ENCODE data around the gene HOXC13. TPM values are rescaled to one million over a fixed set of nuclear protein-coding genes. Genes with fewer than 3 reads are reported as not detected.
A peak's percentile ranks its signal among the peaks of the same experiment; 100 is the strongest.

Gene HOXC13
- total RNA-seq, 2 donors from 2014 or later, result not detected

DNA sequence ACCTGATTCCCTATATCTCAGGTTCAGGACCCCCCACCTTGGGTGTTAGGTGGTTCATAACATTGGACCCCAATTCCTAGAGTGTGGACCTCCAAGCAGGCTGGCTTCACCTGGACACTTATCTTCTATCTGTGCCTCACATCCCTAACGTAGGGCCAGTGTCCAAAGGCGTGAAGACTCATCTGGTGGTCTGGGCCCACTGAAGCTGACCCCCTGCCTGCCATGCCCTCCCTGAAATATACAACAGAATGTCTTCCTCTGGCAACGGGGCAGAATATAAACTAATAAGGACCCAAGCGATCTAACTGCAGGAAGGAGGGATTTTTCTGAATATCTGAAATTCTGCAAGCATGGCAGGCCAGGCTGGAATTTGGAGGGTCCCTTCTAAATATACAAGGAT, 5.6 kb downstream of the HOXC13 start:
- Mint-ChIP-seq H3K9me3 (peaks cover 3% of the 10 kb centered on the region), H3K4me1 (no peaks in the 10 kb centered on the region), H3K36me3 (ENCODE audit: low read depth) (no peaks in the 10 kb centered on the region), H3K27me3 (ENCODE audit: insufficient read depth) (peaks cover 99% of the 10 kb centered on the region), H3K4me3 (no peak overlapping the region), H3K27ac (no peak overlapping the region)
- Histone ChIP-seq H3K27ac (ENCODE audit: low read depth, low read length) (no peak overlapping the region), H3K9ac (ENCODE audit: extremely low read depth, low read length, poor library complexity, severe bottlenecking) (no peak overlapping the region), H3K4me1 (ENCODE audit: control insufficient read depth, insufficient read depth, low read length) (no peaks in the 10 kb centered on the region), H3K27me3 (ENCODE audit: control insufficient read depth, insufficient read depth, low read length, poor library complexity, severe bottlenecking) (peaks cover 100% of the 10 kb centered on the region), H3K4me3 (ENCODE audit: low read length) (no peak overlapping the region), H3K36me3 (ENCODE audit: control insufficient read depth, insufficient read depth, low read length) (no peaks in the 10 kb centered on the region), H3K9me3 (ENCODE audit: control insufficient read depth, low read length) (no peaks in the 10 kb centered on the region)
- TF ChIP-seq, protein P1, sequence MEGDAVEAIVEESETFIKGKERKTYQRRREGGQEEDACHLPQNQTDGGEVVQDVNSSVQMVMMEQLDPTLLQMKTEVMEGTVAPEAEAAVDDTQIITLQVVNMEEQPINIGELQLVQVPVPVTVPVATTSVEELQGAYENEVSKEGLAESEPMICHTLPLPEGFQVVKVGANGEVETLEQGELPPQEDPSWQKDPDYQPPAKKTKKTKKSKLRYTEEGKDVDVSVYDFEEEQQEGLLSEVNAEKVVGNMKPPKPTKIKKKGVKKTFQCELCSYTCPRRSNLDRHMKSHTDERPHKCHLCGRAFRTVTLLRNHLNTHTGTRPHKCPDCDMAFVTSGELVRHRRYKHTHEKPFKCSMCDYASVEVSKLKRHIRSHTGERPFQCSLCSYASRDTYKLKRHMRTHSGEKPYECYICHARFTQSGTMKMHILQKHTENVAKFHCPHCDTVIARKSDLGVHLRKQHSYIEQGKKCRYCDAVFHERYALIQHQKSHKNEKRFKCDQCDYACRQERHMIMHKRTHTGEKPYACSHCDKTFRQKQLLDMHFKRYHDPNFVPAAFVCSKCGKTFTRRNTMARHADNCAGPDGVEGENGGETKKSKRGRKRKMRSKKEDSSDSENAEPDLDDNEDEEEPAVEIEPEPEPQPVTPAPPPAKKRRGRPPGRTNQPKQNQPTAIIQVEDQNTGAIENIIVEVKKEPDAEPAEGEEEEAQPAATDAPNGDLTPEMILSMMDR (conservative IDR thresholded peaks at IDR 0.05), result no peak
- peak; percentile 24 for DNase-seq
- WGBS, 2 experiments (ENCODE audit: insufficient coverage in 1 of 2, insufficient read length in 1 of 2), result 43 to 56% methylated on average over 3 to 4 of the region's 4 CpGs

DNA sequence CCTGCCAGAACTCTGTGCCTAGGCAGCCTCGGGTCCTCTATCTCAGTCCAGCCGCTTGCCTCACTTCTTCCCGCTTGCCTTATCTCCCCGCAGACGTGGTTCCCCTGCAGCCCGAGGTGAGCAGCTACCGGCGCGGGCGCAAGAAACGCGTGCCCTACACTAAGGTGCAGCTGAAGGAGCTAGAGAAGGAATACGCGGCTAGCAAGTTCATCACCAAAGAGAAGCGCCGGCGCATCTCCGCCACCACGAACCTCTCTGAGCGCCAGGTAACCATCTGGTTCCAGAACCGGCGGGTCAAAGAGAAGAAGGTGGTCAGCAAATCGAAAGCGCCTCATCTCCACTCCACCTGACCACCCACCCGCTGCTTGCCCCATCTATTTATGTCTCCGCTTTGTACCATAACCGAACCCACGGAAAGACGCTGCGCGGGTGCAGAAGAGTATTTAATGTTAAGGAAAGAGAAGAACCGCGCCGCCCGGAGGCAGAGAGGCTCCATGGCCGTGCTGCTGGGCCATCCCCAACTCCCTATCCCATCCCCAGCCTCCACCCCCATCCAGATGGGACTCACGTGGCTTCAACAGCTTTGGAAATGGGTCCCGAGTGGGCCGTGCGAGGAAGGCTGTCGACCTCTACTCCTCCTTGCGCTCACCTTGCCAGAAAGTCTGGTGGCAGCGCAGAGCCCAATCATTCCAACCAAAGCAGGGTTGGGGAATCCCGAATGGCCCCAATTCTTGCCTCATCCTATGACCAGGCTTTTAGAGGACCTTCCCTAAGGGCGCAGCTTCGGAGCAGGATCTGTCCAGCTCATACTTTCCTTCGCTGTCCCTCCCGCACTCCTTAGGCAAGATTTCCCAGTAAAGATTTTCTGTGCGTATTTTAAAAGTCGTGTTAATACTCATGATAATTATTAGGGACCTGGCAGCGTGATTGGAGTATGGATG, 6.5 kb downstream of the HOXC13 start:
- DNase-seq, result peak; percentile 72
- no peak overlapping the region for H3K4me3 ChIP-seq (ENCODE audit: low read length)
- Mint-ChIP-seq H3K4me3 (no peak overlapping the region), H3K4me1 (no peaks in the 10 kb centered on the region), H3K27ac (no peak overlapping the region), H3K9me3 (peaks cover 1% of the 10 kb centered on the region), H3K27me3 (ENCODE audit: insufficient read depth) (peaks cover 99% of the 10 kb centered on the region), H3K36me3 (ENCODE audit: low read depth) (no peaks in the 10 kb centered on the region)
- no peaks in the 10 kb centered on the region for H3K36me3 ChIP-seq (ENCODE audit: control insufficient read depth, insufficient read depth, low read length)
- WGBS, 2 experiments (ENCODE audit: insufficient coverage in 1 of 2, insufficient read length in 1 of 2), result 21 to 22% methylated on average over 28 to 51 of the region's 51 CpGs
- H3K27ac ChIP-seq (ENCODE audit: low read depth, low read length), result no peak overlapping the region
- H3K27me3 ChIP-seq (ENCODE audit: control insufficient read depth, insufficient read depth, low read length, poor library complexity, severe bottlenecking), result peaks cover 100% of the 10 kb centered on the region
- H3K4me1 ChIP-seq (ENCODE audit: control insufficient read depth, insufficient read depth, low read length), result no peaks in the 10 kb centered on the region
- no peaks in the 10 kb centered on the region for H3K9me3 ChIP-seq (ENCODE audit: control insufficient read depth, low read length)
- no peak overlapping the region for H3K9ac ChIP-seq (ENCODE audit: extremely low read depth, low read length, poor library complexity, severe bottlenecking)
- TF ChIP-seq, protein P1 (conservative IDR thresholded peaks at IDR 0.05), result peak; percentile 39

DNA sequence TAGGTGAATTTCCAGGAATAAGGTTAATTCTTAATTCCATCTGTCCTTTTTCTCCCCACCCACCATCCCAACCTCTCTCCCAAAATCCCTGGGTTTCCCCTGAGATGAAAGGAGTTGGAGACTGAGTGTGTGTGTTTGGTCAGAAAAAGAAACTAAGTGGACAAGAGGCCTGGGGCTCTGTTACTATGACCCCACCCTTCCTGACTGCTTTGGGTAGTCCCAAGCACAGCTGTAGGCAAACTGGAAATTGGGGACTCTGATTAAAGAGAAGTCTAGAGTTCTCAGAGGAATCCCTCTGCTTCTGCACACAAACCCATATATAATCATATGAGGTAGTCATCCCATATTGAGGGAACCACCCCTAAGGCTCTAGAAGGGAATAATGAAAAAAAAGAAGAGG, 9.1 kb downstream of the HOXC13 start:
- no peak overlapping the region for H3K4me3 ChIP-seq (ENCODE audit: low read length)
- H3K27ac Mint-ChIP-seq, result no peak overlapping the region
- peaks cover 100% of the 10 kb centered on the region for H3K27me3 ChIP-seq (ENCODE audit: control insufficient read depth, insufficient read depth, low read length, poor library complexity, severe bottlenecking)
- DNase-seq, result no peak
- peaks cover 7% of the 10 kb centered on the region for H3K9me3 ChIP-seq (ENCODE audit: control insufficient read depth, low read length)
- H3K9ac ChIP-seq (ENCODE audit: extremely low read depth, low read length, poor library complexity, severe bottlenecking), result no peak overlapping the region
- H3K4me1 ChIP-seq (ENCODE audit: control insufficient read depth, insufficient read depth, low read length), result no peaks in the 10 kb centered on the region
- H3K4me1 Mint-ChIP-seq, result no peaks in the 10 kb centered on the region
- TF ChIP-seq, protein P1 (conservative IDR thresholded peaks at IDR 0.05), result no peak
- no peak overlapping the region for H3K27ac ChIP-seq (ENCODE audit: low read depth, low read length)
- peaks cover 100% of the 10 kb centered on the region for H3K27me3 Mint-ChIP-seq (ENCODE audit: insufficient read depth)
- H3K4me3 Mint-ChIP-seq, result no peak overlapping the region
- no peaks in the 10 kb centered on the region for H3K36me3 Mint-ChIP-seq (ENCODE audit: low read depth)
- no peaks in the 10 kb centered on the region for H3K36me3 ChIP-seq (ENCODE audit: control insufficient read depth, insufficient read depth, low read length)
- H3K9me3 Mint-ChIP-seq, result peaks cover 4% of the 10 kb centered on the region

Data from endodermal cell (in vitro differentiated cells).